HEK293 (cell line): ENCODE results near the gene SFXN2.

Source experiments
- CTCF ChIA-PET: fragments of 350-600 bp; formaldehyde crosslinking; extraction: SDS; loops from one replicate; lab custom pipeline; 2021; ENCODE audit warnings: antibody characterized with exemption; lab: Yijun Ruan, JAX
- POLR2A ChIA-PET: fragments of 300-600 bp; formaldehyde crosslinking; extraction: SDS; loops from one replicate; lab custom pipeline; 2020; ENCODE audit warnings: antibody characterized with exemption, inconsistent platforms; lab: Yijun Ruan, JAX
- H3K27ac ChIP-seq: fragments of 200-500 bp; sonication (Bioruptor generic); 2 replicates; pipeline ENCODE4 v1.5.1; 2014; ENCODE audit warnings: low read depth, low read length, control low read depth, inconsistent platforms; ENCODE audit errors: extremely low read depth
- H3K36me3 ChIP-seq, 2 experiments: fragments of 200-500 bp in 1 of 2; sonication (Bioruptor generic) in 1 of 2; 1 replicate in 1 of 2; 2 replicates in 1 of 2; pipeline ENCODE4 v1.5.1; 2014 to 2017; ENCODE audit warnings: inconsistent platforms in 2 of 2, low read length in 2 of 2; ENCODE audit not compliant: control insufficient read depth in 2 of 2, insufficient read depth in 1 of 2
- H3K4me1 ChIP-seq: fragments of 200-500 bp; sonication (Bioruptor generic); 2 replicates; pipeline ENCODE4 v1.5.1; 2014; ENCODE audit warnings: mild to moderate bottlenecking, low read length, inconsistent platforms; ENCODE audit not compliant: control insufficient read depth, insufficient read depth
- H3K4me3 ChIP-seq: 2 replicates; pipeline ENCODE4 v1.5.1; 2011; ENCODE audit warnings: low read depth, mild to moderate bottlenecking, control low read depth, low read length, moderate library complexity
- H3K9me3 ChIP-seq: fragments of 200-500 bp; sonication (Bioruptor generic); 2 replicates; pipeline ENCODE4 v1.5.1; 2014; ENCODE audit warnings: low read depth, low read length, inconsistent platforms; ENCODE audit not compliant: control insufficient read depth, insufficient read depth
- GLI4 ChIP-seq: fragments of 450-650 bp; formaldehyde crosslinking; IDR thresholded peaks from 2 replicates; pipeline ENCODE4 v1.5.1; 2016; ENCODE audit warnings: missing biosample characterization, missing genetic modification characterization
- GLIS2 ChIP-seq: fragments of 450-650 bp; formaldehyde crosslinking; IDR thresholded peaks from 2 replicates; pipeline ENCODE4 v1.5.1; 2016; ENCODE audit warnings: missing biosample characterization, missing genetic modification characterization
- HOXC10 ChIP-seq: sonication (generic); formaldehyde crosslinking; IDR thresholded peaks from 2 replicates; pipeline ENCODE4 v1.8.1; 2023; ENCODE audit warnings: mild to moderate bottlenecking, missing genetic modification reagents
- KLF9 ChIP-seq: fragments of 450-650 bp; formaldehyde crosslinking; IDR thresholded peaks from 2 replicates; pipeline ENCODE4 v1.5.1; 2016; ENCODE audit warnings: missing biosample characterization, missing genetic modification characterization, low read depth
- ZBTB20 ChIP-seq: fragments of 450-650 bp; formaldehyde crosslinking; IDR thresholded peaks from 2 replicates; pipeline ENCODE4 v1.5.1; 2016; ENCODE audit warnings: missing biosample characterization, missing genetic modification characterization
- ZFP37 ChIP-seq: fragments of 450-650 bp; formaldehyde crosslinking; IDR thresholded peaks from 2 replicates; pipeline ENCODE4 v1.5.1; 2016; ENCODE audit warnings: missing biosample characterization, missing genetic modification characterization
- ZIC2 ChIP-seq: fragments of 450-650 bp; formaldehyde crosslinking; IDR thresholded peaks from 2 replicates; pipeline ENCODE4 v1.5.1; 2016; ENCODE audit warnings: missing biosample characterization, missing genetic modification characterization
- ZNF16 ChIP-seq: fragments of 450-650 bp; formaldehyde crosslinking; IDR thresholded peaks from 2 replicates; pipeline ENCODE4 v1.5.1; 2016; ENCODE audit warnings: low read depth, missing biosample characterization, missing genetic modification characterization
- ZNF175 ChIP-seq: fragments of 450-650 bp; formaldehyde crosslinking; IDR thresholded peaks from 2 replicates; pipeline ENCODE4 v1.5.1; 2016; ENCODE audit warnings: missing biosample characterization, missing genetic modification characterization
- ZNF292 ChIP-seq: fragments of 450-650 bp; formaldehyde crosslinking; IDR thresholded peaks from 2 replicates; pipeline ENCODE4 v1.5.1; 2016; ENCODE audit warnings: low read depth, missing biosample characterization, missing genetic modification characterization, borderline replicate concordance
- ZNF530 ChIP-seq: fragments of 450-650 bp; formaldehyde crosslinking; IDR thresholded peaks from 2 replicates; pipeline ENCODE4 v1.5.1; 2016; ENCODE audit warnings: low read depth, missing biosample characterization, missing genetic modification characterization
- ZNF623 ChIP-seq: fragments of 450-650 bp; formaldehyde crosslinking; IDR thresholded peaks from 2 replicates; pipeline ENCODE4 v1.5.1; 2016; ENCODE audit warnings: missing biosample characterization, missing genetic modification characterization
- ZNF664 ChIP-seq: fragments of 450-650 bp; formaldehyde crosslinking; IDR thresholded peaks from 2 replicates; pipeline ENCODE4 v1.5.1; 2016; ENCODE audit warnings: missing biosample characterization, missing genetic modification characterization
- ZNF792 ChIP-seq: fragments of 450-650 bp; formaldehyde crosslinking; IDR thresholded peaks from 2 replicates; pipeline ENCODE4 v1.5.1; 2016; ENCODE audit warnings: missing biosample characterization, missing genetic modification characterization
- TF ChIP-seq, protein P1 (sequence below): fragments of 450-650 bp; formaldehyde crosslinking; conservative IDR thresholded peaks from 2 replicates; pipeline ENCODE4 v1.5.1; 2016; ENCODE audit warnings: low read depth, missing biosample characterization, missing genetic modification characterization
- TF ChIP-seq, protein P2 (sequence below): fragments of 450-650 bp; formaldehyde crosslinking; IDR thresholded peaks from 2 replicates; pipeline ENCODE4 v1.5.1; 2016; ENCODE audit warnings: missing biosample characterization, missing genetic modification characterization, low read depth
- TF ChIP-seq, protein P3 (sequence below): fragments of 450-650 bp; formaldehyde crosslinking; IDR thresholded peaks from 2 replicates; pipeline ENCODE4 v1.5.1; 2016; ENCODE audit warnings: missing biosample characterization, missing genetic modification characterization, borderline replicate concordance
- TF ChIP-seq, protein P4 (sequence below): fragments of 450-650 bp; formaldehyde crosslinking; IDR thresholded peaks from 2 replicates; pipeline ENCODE4 v1.5.1; 2016; ENCODE audit warnings: missing biosample characterization, missing genetic modification characterization
- TF ChIP-seq, protein P5 (sequence below): fragments of 450-650 bp; formaldehyde crosslinking; IDR thresholded peaks from 2 replicates; pipeline ENCODE4 v1.5.1; 2017; ENCODE audit warnings: missing biosample characterization, missing genetic modification characterization
- TF ChIP-seq, protein P6 (sequence below): fragments of 450-650 bp; formaldehyde crosslinking; IDR thresholded peaks from 2 replicates; pipeline ENCODE4 v1.5.1; 2016; ENCODE audit warnings: missing biosample characterization, missing genetic modification characterization
- TF ChIP-seq, protein P7 (sequence below): IDR thresholded peaks from 2 replicates; pipeline ENCODE4 v1.6.1; 2011; ENCODE audit warnings: mild to moderate bottlenecking, low read depth, low read length, borderline replicate concordance

The SFXN2 gene

DNA sequence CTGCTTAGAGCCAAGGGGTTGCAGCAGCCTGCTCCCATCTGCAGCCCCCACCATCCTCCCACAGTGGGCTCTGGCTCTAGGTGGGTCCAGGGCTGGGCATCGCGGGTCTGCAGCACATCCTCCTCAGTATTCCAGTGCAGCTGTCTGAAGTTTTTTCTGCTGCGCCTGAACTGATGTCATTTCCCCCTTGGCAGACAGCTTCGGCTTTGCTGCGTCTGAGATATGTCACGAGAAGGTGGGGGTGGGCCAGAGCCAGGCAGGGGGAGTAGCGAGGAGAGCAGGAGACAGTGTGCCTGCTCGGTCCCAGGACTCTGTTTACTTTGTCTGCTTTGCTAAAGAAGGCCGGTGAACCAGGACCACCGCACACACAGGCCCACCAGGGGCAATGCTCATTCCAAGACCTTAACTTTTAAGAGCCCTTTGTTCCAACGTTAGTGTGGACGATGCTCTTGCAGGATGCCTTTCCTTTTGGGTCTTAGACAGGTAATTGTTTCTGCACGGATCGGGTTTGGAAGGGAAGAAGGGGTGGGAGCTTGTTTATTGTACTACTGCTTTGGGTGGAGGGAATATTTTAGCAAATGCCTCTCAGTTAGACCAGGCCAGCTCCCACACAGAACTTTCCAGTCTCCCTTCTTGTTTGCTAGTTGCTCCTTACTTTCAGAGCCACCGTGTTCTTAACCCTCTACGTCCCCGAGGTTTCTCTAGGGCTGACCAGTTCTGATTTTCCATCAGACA is 61.7 kb downstream of the SFXN2 start (continued):
- TF ChIP-seq, protein P1, sequence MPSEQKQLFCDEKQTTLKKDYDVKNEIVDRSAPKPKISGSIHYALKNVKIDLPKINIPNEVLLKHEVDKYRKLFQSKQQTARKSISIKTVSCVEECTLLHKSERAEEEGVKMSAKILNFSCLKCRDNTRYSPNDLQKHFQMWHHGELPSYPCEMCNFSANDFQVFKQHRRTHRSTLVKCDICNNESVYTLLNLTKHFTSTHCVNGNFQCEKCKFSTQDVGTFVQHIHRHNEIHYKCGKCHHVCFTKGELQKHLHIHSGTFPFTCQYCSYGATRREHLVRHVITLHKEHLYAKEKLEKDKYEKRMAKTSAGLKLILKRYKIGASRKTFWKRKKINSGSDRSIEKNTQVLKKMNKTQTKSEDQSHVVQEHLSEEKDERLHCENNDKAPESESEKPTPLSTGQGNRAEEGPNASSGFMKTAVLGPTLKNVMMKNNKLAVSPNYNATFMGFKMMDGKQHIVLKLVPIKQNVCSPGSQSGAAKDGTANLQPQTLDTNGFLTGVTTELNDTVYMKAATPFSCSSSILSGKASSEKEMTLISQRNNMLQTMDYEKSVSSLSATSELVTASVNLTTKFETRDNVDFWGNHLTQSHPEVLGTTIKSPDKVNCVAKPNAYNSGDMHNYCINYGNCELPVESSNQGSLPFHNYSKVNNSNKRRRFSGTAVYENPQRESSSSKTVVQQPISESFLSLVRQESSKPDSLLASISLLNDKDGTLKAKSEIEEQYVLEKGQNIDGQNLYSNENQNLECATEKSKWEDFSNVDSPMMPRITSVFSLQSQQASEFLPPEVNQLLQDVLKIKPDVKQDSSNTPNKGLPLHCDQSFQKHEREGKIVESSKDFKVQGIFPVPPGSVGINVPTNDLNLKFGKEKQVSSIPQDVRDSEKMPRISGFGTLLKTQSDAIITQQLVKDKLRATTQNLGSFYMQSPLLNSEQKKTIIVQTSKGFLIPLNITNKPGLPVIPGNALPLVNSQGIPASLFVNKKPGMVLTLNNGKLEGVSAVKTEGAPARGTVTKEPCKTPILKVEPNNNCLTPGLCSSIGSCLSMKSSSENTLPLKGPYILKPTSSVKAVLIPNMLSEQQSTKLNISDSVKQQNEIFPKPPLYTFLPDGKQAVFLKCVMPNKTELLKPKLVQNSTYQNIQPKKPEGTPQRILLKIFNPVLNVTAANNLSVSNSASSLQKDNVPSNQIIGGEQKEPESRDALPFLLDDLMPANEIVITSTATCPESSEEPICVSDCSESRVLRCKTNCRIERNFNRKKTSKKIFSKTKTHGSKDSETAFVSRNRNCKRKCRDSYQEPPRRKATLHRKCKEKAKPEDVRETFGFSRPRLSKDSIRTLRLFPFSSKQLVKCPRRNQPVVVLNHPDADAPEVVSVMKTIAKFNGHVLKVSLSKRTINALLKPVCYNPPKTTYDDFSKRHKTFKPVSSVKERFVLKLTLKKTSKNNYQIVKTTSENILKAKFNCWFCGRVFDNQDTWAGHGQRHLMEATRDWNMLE, result no peak
- no peak for TF ChIP-seq ZNF623 (tag by site-specific recombination)
- no peak for TF ChIP-seq GLI4 (tag by site-specific recombination)
- TF ChIP-seq, protein P2, sequence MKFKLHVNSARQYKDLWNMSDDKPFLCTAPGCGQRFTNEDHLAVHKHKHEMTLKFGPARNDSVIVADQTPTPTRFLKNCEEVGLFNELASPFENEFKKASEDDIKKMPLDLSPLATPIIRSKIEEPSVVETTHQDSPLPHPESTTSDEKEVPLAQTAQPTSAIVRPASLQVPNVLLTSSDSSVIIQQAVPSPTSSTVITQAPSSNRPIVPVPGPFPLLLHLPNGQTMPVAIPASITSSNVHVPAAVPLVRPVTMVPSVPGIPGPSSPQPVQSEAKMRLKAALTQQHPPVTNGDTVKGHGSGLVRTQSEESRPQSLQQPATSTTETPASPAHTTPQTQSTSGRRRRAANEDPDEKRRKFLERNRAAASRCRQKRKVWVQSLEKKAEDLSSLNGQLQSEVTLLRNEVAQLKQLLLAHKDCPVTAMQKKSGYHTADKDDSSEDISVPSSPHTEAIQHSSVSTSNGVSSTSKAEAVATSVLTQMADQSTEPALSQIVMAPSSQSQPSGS (tag by site-specific recombination), result peak; percentile 27; the same call in 1 of the 2 replicates
- TF ChIP-seq ZNF664 (tag by site-specific recombination), result no peak
- peak; percentile 93 for TF ChIP-seq ZBTB20 (tag by site-specific recombination)

DNA sequence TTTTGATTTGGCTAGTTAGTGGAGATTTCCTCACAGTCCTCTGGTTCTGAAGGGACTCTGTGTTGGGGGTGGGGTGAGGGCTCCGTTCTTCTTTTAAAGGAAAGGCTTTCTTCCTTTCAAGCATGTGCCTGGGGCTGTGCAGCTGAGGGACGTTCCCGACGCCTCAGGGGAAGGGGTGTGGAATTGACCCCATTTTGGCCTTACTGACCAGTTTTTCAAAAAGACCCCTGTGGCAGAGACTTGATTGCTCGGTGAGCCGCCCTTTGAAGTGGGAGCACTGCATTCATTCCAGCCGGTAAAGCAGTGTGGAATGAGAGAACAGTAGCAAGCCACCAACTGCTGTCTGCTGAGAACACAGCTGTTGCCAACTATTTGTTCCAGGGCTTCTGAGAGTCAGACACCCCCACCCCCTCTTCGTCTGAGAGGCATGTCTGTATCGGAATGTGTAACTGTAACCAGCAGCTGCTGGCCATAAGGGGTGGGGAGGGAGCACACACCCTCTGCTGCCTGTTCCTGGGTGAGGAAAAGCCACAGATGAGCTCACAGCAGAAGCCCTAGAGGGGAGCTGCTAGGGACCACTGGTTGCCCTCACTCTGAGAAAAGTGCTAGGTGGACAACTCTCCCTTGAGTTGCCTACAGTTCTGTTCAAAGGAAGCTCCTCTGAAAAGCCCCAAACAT is 62.5 kb downstream of the SFXN2 start:
- H3K9me3 ChIP-seq, result no peaks in the 10 kb centered on the region
- POLR2A ChIA-PET, result interaction anchor here (0.6 to 2.6 kb wide), 7 partner anchors 10 to 315 kb away, joined by 3 to 14 read pairs (median 3); partner anchors contain the start of genes ARL3, CYP17A1 and WBP1L
- H3K27ac ChIP-seq, result peak overlapping the region; percentile 2; the same call in 1 of the 2 replicates
- H3K36me3 ChIP-seq, result no peaks in the 10 kb centered on the region
- H3K4me3 ChIP-seq, result no peak overlapping the region
- peaks cover 17% of the 10 kb centered on the region for H3K4me1 ChIP-seq
- CTCF ChIA-PET, result interaction anchor here (0.8 to 3.8 kb wide), 5 partner anchors 11 to 1124 kb away, joined by 3 to 22 read pairs (median 3); no protein-coding TSS in a partner anchor
- TF ChIP-seq, protein P3, sequence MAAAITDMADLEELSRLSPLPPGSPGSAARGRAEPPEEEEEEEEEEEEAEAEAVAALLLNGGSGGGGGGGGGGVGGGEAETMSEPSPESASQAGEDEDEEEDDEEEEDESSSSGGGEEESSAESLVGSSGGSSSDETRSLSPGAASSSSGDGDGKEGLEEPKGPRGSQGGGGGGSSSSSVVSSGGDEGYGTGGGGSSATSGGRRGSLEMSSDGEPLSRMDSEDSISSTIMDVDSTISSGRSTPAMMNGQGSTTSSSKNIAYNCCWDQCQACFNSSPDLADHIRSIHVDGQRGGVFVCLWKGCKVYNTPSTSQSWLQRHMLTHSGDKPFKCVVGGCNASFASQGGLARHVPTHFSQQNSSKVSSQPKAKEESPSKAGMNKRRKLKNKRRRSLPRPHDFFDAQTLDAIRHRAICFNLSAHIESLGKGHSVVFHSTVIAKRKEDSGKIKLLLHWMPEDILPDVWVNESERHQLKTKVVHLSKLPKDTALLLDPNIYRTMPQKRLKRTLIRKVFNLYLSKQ (tag by site-specific recombination), result no peak
- TF ChIP-seq GLIS2 (tag by site-specific recombination) (0 out of 2 replicates have a peak, but pooled peaks have one; percentile 36), HOXC10 (CRISPR knock-in tag) (no peak), ZNF175 (tag by site-specific recombination) (no peak), ZNF530 (no peak), ZNF16 (tag by site-specific recombination) (no peak), ZIC2 (tag by site-specific recombination) (no peak; the same call in 1 of the 2 replicates), KLF9 (tag by site-specific recombination) (no peak), ZNF792 (tag by site-specific recombination) (no peak), ZFP37 (0 out of 2 replicates have a peak, but pooled peaks have one; percentile 6), ZNF292 (tag by site-specific recombination) (no peak)
- TF ChIP-seq, protein P4, sequence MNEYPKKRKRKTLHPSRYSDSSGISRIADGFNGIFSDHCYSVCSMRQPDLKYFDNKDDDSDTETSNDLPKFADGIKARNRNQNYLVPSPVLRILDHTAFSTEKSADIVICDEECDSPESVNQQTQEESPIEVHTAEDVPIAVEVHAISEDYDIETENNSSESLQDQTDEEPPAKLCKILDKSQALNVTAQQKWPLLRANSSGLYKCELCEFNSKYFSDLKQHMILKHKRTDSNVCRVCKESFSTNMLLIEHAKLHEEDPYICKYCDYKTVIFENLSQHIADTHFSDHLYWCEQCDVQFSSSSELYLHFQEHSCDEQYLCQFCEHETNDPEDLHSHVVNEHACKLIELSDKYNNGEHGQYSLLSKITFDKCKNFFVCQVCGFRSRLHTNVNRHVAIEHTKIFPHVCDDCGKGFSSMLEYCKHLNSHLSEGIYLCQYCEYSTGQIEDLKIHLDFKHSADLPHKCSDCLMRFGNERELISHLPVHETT (tag by site-specific recombination), result no peak
- TF ChIP-seq, protein P5, sequence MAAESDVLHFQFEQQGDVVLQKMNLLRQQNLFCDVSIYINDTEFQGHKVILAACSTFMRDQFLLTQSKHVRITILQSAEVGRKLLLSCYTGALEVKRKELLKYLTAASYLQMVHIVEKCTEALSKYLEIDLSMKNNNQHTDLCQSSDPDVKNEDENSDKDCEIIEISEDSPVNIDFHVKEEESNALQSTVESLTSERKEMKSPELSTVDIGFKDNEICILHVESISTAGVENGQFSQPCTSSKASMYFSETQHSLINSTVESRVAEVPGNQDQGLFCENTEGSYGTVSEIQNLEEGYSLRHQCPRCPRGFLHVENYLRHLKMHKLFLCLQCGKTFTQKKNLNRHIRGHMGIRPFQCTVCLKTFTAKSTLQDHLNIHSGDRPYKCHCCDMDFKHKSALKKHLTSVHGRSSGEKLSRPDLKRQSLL (tag by site-specific recombination), result no peak
- TF ChIP-seq, protein P6, sequence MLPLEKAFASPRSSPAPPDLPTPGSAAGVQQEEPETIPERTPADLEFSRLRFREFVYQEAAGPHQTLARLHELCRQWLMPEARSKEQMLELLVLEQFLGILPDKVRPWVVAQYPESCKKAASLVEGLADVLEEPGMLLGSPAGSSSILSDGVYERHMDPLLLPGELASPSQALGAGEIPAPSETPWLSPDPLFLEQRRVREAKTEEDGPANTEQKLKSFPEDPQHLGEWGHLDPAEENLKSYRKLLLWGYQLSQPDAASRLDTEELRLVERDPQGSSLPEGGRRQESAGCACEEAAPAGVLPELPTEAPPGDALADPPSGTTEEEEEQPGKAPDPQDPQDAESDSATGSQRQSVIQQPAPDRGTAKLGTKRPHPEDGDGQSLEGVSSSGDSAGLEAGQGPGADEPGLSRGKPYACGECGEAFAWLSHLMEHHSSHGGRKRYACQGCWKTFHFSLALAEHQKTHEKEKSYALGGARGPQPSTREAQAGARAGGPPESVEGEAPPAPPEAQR (tag by site-specific recombination), result no peak
- TF ChIP-seq, protein P7, sequence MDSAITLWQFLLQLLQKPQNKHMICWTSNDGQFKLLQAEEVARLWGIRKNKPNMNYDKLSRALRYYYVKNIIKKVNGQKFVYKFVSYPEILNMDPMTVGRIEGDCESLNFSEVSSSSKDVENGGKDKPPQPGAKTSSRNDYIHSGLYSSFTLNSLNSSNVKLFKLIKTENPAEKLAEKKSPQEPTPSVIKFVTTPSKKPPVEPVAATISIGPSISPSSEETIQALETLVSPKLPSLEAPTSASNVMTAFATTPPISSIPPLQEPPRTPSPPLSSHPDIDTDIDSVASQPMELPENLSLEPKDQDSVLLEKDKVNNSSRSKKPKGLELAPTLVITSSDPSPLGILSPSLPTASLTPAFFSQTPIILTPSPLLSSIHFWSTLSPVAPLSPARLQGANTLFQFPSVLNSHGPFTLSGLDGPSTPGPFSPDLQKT, result no peak
